Hematopoietic multipotent progenitor cell treated with erythropoietin and hydrocortisone succinate and interleukin-3 and kit ligand, for 17 days (in vitro differentiated cells): ENCODE data around the gene NFATC1.

Experiments
- DNase-seq: peaks from one replicate; pipeline ENCODE4 v3.0.0-alpha.2; 2015; ENCODE audit warnings: low spot score

Gene NFATC1

GRCh38 chr18:79522451-79523205 lies 126.9 kb downstream of the NFATC1 start:
- DNase-seq: no peak

- no peak for DNase-seq
These were observed 127.5 kb downstream of the NFATC1 start for GRCh38 chr18:79523206-79523735.

DNA sequence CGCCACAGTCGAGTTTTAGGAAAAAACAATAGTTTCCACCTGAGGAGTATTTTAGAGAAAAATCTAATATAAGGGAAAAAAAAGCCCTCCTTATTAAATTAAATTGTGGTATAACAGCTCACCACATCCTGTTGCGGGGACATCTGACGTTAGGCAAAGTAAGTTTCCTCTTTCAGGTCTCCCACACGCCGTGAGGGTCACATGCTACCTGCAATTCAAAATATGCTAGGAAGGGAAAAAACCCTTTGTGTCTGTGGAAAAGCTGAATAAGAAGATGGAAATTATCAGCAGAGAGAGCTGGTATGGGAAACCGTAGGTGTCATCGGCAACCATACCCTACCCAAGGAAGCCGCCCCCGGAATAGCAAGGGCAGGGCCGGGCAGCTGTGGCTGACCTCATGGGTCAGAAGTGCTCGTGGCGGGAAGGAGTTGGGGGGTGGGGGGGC lies 128.0 kb downstream of the NFATC1 start:
- DNase-seq: no peak

DNA sequence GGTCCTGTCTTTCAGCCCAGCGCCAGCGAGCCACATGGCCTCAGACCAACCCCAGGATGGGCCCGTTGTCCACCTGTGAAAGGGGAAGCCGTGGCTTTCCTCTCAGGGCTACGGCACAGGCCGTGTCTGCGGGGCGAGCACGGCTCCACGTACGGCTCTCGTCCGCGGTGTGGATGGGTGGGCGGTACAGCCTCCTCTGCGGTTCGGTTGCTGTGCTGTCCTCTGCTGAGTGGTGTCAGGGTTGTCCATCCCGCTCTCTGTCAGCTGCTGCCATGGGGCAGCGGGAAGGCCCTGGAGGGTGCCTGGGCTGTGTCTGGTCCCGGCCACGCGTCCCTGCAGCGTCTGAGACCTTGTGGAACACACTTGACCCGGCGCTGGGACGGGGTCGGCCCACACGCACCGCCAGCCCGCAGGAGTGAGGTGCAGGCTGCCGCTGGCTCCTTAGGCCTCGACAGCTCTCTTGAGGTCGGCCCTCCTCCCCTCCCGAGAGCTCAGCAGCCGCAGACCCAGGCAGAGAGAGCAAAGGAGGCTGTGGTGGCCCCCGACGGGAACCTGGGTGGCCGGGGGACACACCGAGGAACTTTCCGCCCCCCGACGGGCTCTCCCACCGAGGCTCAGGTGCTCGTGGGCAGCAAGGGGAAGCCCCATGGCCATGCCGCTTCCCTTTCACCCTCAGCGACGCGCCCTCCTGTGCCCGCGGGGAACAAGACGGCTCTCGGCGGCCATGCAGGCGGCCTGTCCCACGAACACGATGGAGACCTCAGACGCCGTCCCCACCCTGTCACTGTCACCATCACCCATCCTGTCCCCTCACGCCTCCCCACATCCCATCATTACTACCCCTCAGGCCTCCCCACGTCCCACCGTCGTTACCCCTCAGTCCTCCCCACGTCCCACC lies 128.7 kb downstream of the NFATC1 start:
- DNase-seq: no peak

DNA sequence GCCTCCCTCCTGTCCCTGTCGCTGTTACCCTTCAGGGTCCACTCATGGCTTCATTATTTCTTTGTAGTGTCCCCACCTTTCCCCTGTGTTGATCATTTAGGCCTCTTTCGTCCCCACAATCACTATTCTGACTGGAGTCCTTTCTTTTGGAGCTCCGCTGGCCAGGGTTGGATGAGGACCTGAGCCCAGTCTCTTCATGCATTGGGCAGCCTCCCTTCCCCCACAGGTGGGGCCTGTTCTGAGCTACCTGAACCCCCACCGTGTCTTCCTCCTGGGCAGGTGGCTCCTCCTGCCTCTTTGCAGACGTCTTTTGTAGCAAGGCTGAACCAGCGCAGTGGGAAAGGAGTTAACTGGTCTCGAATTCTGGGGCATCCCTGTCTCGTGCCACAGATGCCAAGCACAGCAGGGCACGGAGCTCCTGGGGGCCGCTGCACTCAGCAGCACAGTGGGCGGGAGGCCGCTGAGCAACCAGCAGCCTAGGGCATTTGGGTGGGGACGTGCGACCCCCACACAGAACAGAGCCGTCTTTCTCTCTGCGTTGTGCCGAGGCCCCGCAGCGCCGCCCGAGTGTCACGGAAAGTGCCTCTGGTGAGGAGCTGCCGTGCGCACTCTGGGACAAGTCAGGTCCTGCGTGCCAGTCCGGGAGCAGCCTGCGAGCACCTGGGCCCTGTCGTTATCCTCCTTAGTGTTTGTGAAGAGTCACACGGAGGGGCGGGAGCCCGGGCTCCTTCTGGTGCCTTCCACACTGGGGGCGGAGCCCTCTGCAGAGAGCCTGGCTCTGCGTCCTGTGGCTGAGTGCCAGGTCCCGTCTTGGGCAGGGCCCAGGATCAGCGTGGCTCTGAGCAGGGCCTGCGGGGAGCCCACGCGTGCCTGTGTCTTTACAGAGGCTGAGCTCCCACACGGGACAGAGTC lies 130.1 kb downstream of the NFATC1 start:
- DNase-seq: peak; percentile 86

DNA sequence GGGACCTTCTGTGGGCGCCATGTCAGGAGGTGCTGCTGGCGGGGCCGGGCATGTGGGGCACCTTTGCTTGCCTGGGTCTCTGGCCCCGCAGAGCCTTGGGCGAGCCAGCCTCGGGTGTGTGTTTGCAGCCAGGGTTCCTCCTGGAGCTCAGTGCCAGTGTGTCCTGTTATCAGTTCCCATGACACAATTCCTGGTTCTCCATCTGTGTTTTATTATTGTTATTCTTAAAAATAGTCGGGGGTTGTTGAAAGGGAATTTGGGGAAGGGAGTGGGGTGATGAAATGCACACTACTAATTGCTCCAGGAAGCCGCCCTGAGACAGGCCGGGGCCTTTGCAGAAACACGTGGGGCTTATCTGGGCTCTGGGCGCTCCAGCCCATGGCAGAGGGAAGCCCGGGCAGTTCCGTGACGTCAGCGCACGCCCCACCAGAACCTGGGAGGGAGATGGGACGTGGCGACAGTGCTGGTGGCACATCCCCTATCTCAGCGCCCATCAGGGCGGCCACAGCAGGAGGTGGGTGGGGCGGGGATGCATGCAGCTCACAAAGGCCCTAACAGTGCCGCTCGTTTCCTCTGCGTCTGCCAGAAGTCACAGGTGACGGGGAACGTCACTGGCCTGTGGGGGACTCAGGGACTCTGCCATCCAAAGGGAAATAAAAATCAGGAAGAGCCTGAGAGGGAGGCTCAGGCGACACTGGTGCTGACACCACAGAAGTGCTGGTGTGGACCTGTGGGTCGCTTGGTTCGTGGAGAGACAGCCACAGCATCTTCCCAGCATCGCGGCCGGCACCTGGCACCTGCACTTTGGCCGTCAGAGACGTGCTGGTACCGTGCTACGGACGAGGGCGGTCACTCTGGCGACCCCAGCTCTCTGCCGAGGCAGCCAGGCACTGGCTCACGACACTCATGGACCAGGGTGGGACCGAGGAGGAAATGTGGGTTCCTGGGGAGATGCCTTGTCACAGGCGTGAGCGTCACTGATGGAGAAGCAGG lies 131.0 kb downstream of the NFATC1 start:
- peak; percentile 79 for DNase-seq

- no peak for DNase-seq
These were observed 132.1 kb downstream of the NFATC1 start for GRCh38 chr18:79527656-79528315.

- no peak for DNase-seq
These were observed 132.6 kb downstream of the NFATC1 start for GRCh38 chr18:79528316-79528695.

DNA sequence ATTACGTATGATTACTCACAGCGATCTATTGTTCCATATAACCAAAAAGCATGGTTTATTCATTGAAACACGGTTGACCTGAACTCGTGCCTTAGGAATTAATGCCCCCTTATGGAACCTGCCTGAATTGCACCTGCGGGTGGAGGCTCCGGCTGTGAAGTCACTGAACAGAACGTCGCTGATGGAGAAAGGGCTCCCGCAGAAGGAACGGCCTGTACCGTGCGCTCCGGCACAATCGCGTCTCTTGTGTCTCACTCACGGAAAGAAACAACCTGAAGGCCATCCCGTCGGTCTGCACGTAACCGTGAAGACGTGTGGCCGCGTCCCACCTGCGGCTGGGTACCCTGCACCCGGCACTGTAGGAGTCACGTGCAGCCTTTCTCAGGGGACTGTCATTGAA lies 133.1 kb downstream of the NFATC1 start:
- peak; percentile 77 for DNase-seq

DNA sequence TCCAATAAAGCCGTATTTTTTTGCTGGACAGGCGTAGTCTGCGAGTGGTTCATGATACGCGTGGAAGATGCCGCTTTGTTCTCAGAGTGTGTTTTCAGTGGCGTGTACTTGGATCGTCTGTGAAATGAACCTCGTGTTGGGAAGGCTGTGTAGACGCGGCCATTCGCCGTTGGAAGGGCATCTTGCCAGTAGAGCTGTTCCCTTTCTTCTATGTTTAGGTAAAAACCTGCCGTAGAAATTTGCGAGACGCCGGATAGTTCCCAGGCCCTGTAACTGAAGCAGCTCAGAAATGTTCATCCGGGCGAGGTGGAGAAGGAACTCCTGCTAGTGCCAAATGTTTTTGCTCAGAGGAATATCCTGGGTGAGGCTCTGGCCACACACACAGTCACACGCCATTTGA lies 133.6 kb downstream of the NFATC1 start:
- DNase-seq: no peak

- no peak for DNase-seq
These were observed 134.3 kb downstream of the NFATC1 start for GRCh38 chr18:79529991-79530390.

GRCh38 chr18:79530821-79531220 lies 135.1 kb downstream of the NFATC1 start:
- DNase-seq: no peak

DNA sequence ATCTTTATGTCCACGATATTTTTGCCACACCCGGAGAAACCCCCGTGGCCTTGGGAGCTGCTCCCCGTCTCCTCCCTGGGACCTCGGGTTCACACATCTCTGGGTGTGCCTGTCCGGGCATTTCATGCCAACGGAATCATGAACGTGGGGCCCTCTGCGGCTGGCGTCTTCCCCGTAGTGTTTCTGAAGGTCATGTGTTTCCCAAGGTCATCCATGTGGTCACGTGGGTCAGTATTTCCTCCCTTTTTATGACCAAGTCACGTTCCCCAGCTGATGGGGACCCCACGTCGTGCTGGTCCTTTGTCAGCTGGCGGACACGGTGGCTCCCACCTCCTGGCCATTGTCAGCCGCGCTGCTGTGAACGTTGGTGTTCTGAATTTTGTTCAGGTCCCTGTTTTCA lies 135.7 kb downstream of the NFATC1 start:
- no peak for DNase-seq

DNA sequence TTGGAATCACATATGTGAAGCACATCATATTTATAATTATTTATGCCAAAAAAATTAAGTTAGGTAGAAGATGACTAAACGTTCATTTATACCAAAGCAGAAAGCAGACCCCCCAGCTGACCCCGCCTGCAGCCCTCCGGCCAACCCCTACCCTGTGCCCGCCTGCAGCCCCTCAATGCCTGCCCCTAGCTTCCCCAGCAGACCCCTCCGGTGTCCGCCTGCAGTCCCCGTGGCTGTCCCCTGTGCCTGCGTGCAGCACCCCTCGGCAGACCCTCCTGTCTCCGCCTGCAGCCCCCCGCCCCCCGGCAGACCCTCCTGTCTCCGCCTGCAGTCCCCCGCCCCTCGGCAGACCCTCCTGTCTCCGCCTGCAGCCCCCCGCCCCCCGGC lies 136.2 kb downstream of the NFATC1 start:
- no peak for DNase-seq

DNA sequence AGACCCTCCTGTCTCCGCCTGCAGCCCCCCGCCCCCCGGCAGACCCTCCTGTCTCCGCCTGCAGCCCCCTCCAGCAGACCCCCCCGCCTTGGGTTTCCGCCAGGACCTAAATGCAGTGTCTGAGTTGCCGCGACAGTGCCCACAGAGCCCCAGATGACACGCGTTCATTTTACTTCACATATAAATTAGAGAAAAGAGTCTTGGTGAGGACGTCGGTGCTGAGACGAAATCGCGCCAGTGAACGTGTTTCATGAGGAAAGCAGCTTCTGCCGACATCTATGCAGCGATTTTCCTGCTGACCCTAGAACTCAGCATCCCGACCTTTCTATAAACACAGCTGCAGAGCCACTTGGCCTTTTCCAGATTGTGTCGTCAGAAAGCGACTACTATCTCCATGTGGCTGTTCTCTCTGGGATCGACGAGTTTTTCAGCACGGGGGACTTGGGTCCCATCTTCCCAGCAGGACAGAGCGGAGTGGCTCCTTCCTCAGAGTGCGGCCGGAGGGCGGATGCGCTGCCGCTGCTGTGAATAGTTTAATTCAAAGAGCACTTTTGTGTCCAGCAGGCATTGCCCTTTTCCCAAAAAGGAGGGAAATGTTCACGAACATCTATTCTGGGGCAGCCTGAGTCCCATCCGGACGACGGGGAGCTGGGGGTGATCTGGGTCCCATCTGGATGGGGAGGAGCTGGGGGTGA lies 136.7 kb downstream of the NFATC1 start:
- no peak for DNase-seq

- no peak for DNase-seq
These were observed 137.4 kb downstream of the NFATC1 start for GRCh38 chr18:79533146-79533545.

- no peak for DNase-seq
These were observed 137.9 kb downstream of the NFATC1 start for GRCh38 chr18:79533591-79533990.

- DNase-seq: no peak
These were observed 138.6 kb downstream of the NFATC1 start for GRCh38 chr18:79534356-79534755.

DNA sequence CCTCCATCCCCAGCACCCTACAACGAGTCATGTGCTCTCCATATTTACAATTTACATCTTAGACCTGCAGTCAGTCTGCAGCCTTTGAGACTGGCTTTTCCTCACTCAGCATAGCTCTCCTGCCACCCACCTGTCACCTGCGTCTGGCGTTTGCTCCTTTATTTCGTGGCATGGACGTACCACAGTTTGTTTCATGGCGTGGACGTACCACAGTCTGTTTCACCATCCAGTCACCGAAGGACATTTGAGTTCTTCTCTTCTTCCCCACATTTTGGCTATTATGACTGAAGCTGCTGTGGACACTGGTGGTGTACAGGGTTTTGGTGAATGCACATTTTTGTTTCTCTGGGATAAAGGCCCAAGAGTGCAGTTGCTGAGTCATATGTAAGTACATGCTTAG lies 142.0 kb downstream of the NFATC1 start:
- no peak for DNase-seq

DNA sequence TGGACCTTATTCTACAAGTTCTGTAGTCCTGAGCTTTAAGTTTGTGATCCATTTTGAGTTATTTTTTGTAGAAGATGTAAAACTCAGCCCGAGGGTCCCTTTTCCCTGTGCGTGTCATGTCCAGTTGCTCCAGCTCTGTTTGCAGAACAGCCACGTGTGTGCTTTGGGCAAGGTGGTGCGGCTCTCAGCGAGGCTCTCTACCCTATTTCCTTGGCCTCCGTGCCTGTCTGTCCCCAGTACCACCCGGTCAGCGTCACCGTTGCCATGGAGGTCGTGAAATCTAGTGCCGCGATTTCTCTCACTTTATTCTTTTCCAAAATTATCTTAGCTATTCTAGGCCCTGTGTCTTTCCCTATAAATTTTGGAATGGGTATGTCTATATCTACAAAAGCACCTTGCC lies 142.9 kb downstream of the NFATC1 start:
- DNase-seq: no peak
